OCI-M2 (cell line): ENCODE data around the gene USP40.

Source experiments
- DNase-seq: peaks from one replicate; lab custom pipeline; 2025; ENCODE audit not compliant: unreplicated experiment; lab: John Stamatoyannopoulos, UW

USP40 gene

GRCh38 chr2:233430081-233430480, 136.5 kb downstream of the USP40 start:
- DNase-seq: no peak

DNA sequence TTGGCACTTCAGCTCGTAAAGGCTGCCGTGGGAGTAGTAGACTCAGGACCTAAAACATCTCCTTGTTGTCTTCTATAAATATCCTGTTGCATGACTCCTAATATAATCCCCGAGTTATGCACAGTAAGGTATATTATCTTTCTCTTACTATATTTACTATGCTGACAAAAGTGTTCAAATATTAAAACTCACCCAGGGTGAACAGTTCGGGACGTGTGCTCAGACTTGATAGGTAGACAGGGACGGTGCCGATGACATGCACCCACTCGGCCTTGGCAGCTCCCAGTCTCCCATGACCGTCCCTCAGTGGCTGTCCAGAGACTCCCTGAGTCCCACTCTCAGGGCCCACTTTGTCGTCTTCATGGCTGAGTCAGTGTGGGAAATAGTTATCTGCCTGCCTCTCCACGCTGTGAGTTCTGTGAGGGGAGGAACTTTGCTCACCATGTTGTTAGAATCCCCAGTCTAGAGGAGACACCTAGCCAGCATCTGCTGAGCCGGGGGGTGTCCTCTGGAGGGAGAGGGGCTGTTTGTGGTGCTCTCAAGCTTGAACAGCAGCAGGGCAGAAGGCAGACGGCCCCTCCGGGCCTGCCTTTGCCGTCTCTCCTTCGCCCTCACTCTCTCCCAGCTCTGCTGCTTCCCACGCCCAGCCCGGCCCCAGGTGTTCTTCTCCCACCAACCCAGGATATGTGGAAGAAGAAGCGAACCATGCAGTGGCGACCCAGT, 137.2 kb downstream of the USP40 start:
- DNase-seq: no peak

DNA sequence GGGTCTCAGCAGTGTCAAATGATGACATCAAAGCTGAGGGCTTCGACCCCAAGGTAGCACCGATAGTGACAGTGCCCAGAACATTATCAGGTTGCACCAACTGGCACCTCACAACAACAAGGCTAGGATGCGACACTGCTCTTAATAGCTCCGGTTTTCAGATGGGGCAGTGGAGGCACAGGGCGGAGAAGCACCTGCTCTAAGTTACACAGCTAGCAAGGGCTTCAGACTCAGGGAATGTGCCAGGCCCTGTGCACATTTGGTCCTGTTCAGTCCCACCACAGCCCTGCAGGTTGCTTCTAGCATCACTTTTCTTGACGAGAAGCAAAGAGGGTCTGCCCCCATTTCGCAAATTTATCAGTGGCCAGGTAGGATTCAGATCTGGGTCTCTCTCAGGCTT, 138.1 kb downstream of the USP40 start:
- no peak for DNase-seq

DNA sequence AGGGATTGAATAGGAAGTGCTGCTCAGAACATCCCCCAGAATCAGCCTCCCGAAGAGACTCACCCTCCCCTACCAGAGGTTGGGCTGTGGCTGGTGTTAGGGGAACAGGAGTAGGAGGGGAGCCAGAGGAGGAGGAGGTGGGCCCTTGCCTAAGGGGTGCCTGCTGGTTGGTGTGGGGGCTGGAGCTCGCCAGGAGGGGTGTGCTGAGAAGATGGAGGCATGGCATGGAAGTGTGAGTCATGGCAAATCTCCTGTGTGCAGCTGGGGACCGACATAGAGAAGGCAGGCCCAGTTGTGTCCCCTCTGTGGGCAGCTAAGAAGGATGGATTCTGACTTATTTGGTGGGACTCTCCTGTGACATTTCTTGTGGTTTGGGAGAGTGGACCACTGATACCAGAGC, 138.6 kb downstream of the USP40 start:
- DNase-seq: no peak

GRCh38 chr2:233426619-233427342, 139.8 kb downstream of the USP40 start:
- no peak for DNase-seq
